ENCODE results near the gene ARHGEF17. TPM values are rescaled to one million over a fixed set of nuclear protein-coding genes. Genes with fewer than 3 reads are reported as not detected.

The ARHGEF17 gene
- total RNA-seq, 1 donor from 2014 or later: 56.5 TPM

GRCh38 chr11:73347067-73347466 is 39.0 kb downstream of the ARHGEF17 start:
- H3K4me3 ChIP-seq: no peak overlapping the region
- no peaks in the 10 kb centered on the region for H3K27me3 ChIP-seq (ENCODE audit: low read depth)
- no peak for ATAC-seq
- H3K27ac ChIP-seq: no peak overlapping the region
- intact Hi-C loops (cut with DNase I): no loop called here
- no peaks in the 10 kb centered on the region for H3K9me3 ChIP-seq
- DNase-seq: no peak
- peaks cover 27% of the 10 kb centered on the region for H3K36me3 ChIP-seq
- no peak for TF ChIP-seq CTCF (IDR thresholded peaks at IDR 0.05)
- H3K4me1 ChIP-seq: peaks cover 21% of the 10 kb centered on the region

- Histone ChIP-seq H3K4me3 (no peak overlapping the region), H3K27ac (no peak overlapping the region), H3K4me1 (peaks cover 13% of the 10 kb centered on the region), H3K9me3 (no peaks in the 10 kb centered on the region), H3K27me3 (ENCODE audit: low read depth) (no peaks in the 10 kb centered on the region), H3K36me3 (peaks cover 42% of the 10 kb centered on the region)
- no peak for DNase-seq
- no peak for ATAC-seq
- intact Hi-C loops (cut with DNase I): no loop called here
- TF ChIP-seq CTCF (IDR thresholded peaks at IDR 0.05): no peak
Measured at GRCh38 chr11:73348838-73349237, 40.8 kb downstream of the ARHGEF17 start.

GRCh38 chr11:73349633-73350032 is 41.6 kb downstream of the ARHGEF17 start:
- H3K9me3 ChIP-seq: no peaks in the 10 kb centered on the region
- no peak for DNase-seq
- no peaks in the 10 kb centered on the region for H3K27me3 ChIP-seq (ENCODE audit: low read depth)
- no peak for ATAC-seq
- no peak overlapping the region for H3K27ac ChIP-seq
- peaks cover 13% of the 10 kb centered on the region for H3K4me1 ChIP-seq
- no peak overlapping the region for H3K4me3 ChIP-seq
- TF ChIP-seq CTCF (IDR thresholded peaks at IDR 0.05): no peak
- peaks cover 46% of the 10 kb centered on the region for H3K36me3 ChIP-seq
- intact Hi-C loops (cut with DNase I): no loop called here

- peak; percentile 95 for TF ChIP-seq CTCF (IDR thresholded peaks at IDR 0.05)
- peak; percentile 78 to 84 for ATAC-seq
- H3K9me3 ChIP-seq: no peaks in the 10 kb centered on the region
- DNase-seq: peak; percentile 72
- H3K4me3 ChIP-seq: no peak overlapping the region
- no peaks in the 10 kb centered on the region for H3K27me3 ChIP-seq (ENCODE audit: low read depth)
- no peak overlapping the region for H3K27ac ChIP-seq
- H3K4me1 ChIP-seq: peaks cover 13% of the 10 kb centered on the region
- H3K36me3 ChIP-seq: peaks cover 58% of the 10 kb centered on the region
- intact Hi-C loops (cut with DNase I): no loop called here
Measured at GRCh38 chr11:73350908-73351636, 43.0 kb downstream of the ARHGEF17 start.

GRCh38 chr11:73353422-73353821 is 45.3 kb downstream of the ARHGEF17 start:
- Histone ChIP-seq H3K27ac (no peak overlapping the region), H3K4me3 (no peak overlapping the region), H3K27me3 (ENCODE audit: low read depth) (no peaks in the 10 kb centered on the region), H3K36me3 (peaks cover 63% of the 10 kb centered on the region), H3K4me1 (peaks cover 13% of the 10 kb centered on the region), H3K9me3 (no peaks in the 10 kb centered on the region)
- TF ChIP-seq CTCF (IDR thresholded peaks at IDR 0.05): no peak
- ATAC-seq: no peak
- intact Hi-C loops (cut with DNase I): no loop called here
- no peak for DNase-seq
